ENCODE measurements around the gene GNAL.

The GNAL gene

DNA sequence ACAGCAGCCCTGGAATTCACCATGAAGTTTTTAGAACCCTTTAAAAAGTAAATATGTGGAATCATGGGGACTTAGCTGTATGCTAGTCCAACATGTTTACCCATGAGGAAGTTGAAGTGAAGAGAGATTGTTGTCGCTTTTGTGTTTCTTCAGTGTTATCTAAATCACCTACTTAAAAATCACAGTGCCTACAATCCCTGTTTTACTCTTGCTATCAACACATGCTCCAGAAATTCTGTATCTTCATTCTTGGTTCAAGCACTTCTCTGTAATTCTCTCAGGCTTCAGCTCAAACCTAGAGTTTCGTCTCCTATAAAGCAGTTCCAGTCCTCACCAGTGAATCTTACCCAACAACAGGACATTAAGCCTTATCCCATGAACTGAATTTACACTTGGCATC is 131.6 kb downstream of the GNAL start:
- H3K9ac ChIP-seq: no peak overlapping the region
- H4K20me1 ChIP-seq (ENCODE audit: insufficient read depth): no peaks in the 10 kb centered on the region
- H3K27ac ChIP-seq: no peak overlapping the region
- H3K4me3 ChIP-seq (IDR thresholded peaks at IDR 0.05; ENCODE audit: insufficient read depth, low read depth, low read length): no peak overlapping the region
- no peak overlapping the region for H2AFZ ChIP-seq (ENCODE audit: low read depth)
- no peaks in the 10 kb centered on the region for H3K27me3 ChIP-seq (ENCODE audit: insufficient read depth, low read depth)
- no peak overlapping the region for H3K4me2 ChIP-seq
- no peaks in the 10 kb centered on the region for H3K4me1 ChIP-seq (ENCODE audit: low read depth, poor library complexity, severe bottlenecking)
- no peaks in the 10 kb centered on the region for H3K36me3 ChIP-seq (ENCODE audit: insufficient read depth)
- TF ChIP-seq CTCF (conservative IDR thresholded peaks at IDR 0.05; ENCODE audit: low read depth, low read length): no peak
- H3K79me2 ChIP-seq (ENCODE audit: insufficient read depth, low read depth): no peaks in the 10 kb centered on the region

DNA sequence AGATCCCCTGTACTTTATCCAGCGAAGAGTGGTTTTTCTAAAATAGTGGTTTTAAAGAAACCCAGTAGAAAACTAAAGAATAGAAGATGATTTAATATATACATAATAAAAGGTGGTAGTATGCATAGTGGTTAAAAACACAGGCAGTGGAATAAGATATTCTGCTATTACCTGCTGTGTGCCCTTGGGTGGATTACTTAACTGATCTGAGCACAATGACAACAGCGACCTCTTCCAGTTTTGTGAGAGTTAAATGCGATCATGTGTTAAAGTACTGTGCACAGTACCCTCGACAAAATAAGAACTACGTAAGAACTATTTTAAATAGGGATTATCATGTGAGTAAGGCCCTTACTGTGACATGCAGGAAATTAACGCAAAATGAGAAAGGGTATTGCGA is 132.1 kb downstream of the GNAL start:
- no peak overlapping the region for H3K4me3 ChIP-seq (IDR thresholded peaks at IDR 0.05; ENCODE audit: insufficient read depth, low read depth, low read length)
- no peak for TF ChIP-seq CTCF (conservative IDR thresholded peaks at IDR 0.05; ENCODE audit: low read depth, low read length)
- H3K36me3 ChIP-seq (ENCODE audit: insufficient read depth): no peaks in the 10 kb centered on the region
- no peaks in the 10 kb centered on the region for H3K27me3 ChIP-seq (ENCODE audit: insufficient read depth, low read depth)
- no peak overlapping the region for H2AFZ ChIP-seq (ENCODE audit: low read depth)
- H3K4me1 ChIP-seq (ENCODE audit: low read depth, poor library complexity, severe bottlenecking): no peaks in the 10 kb centered on the region
- no peaks in the 10 kb centered on the region for H4K20me1 ChIP-seq (ENCODE audit: insufficient read depth)
- H3K27ac ChIP-seq: no peak overlapping the region
- no peak overlapping the region for H3K4me2 ChIP-seq
- H3K79me2 ChIP-seq (ENCODE audit: insufficient read depth, low read depth): no peaks in the 10 kb centered on the region
- H3K9ac ChIP-seq: no peak overlapping the region

- TF ChIP-seq CTCF (conservative IDR thresholded peaks at IDR 0.05; ENCODE audit: low read depth, low read length): no peak
- H3K4me2 ChIP-seq: no peak overlapping the region
- H3K27me3 ChIP-seq (ENCODE audit: insufficient read depth, low read depth): no peaks in the 10 kb centered on the region
- H2AFZ ChIP-seq (ENCODE audit: low read depth): no peak overlapping the region
- H4K20me1 ChIP-seq (ENCODE audit: insufficient read depth): no peaks in the 10 kb centered on the region
- H3K4me3 ChIP-seq (IDR thresholded peaks at IDR 0.05; ENCODE audit: insufficient read depth, low read depth, low read length): no peak overlapping the region
- H3K9ac ChIP-seq: no peak overlapping the region
- H3K79me2 ChIP-seq (ENCODE audit: insufficient read depth, low read depth): no peaks in the 10 kb centered on the region
- no peaks in the 10 kb centered on the region for H3K36me3 ChIP-seq (ENCODE audit: insufficient read depth)
- H3K27ac ChIP-seq: no peak overlapping the region
- no peaks in the 10 kb centered on the region for H3K4me1 ChIP-seq (ENCODE audit: low read depth, poor library complexity, severe bottlenecking)
Observed at GRCh38 chr18:11821643-11822237, 132.7 kb downstream of the GNAL start.

- no peak overlapping the region for H2AFZ ChIP-seq (ENCODE audit: low read depth)
- no peak for TF ChIP-seq CTCF (conservative IDR thresholded peaks at IDR 0.05; ENCODE audit: low read depth, low read length)
- H3K9ac ChIP-seq: no peak overlapping the region
- no peaks in the 10 kb centered on the region for H4K20me1 ChIP-seq (ENCODE audit: insufficient read depth)
- no peak overlapping the region for H3K27ac ChIP-seq
- no peaks in the 10 kb centered on the region for H3K4me1 ChIP-seq (ENCODE audit: low read depth, poor library complexity, severe bottlenecking)
- no peaks in the 10 kb centered on the region for H3K27me3 ChIP-seq (ENCODE audit: insufficient read depth, low read depth)
- no peak overlapping the region for H3K4me2 ChIP-seq
- H3K4me3 ChIP-seq (IDR thresholded peaks at IDR 0.05; ENCODE audit: insufficient read depth, low read depth, low read length): no peak overlapping the region
- no peaks in the 10 kb centered on the region for H3K79me2 ChIP-seq (ENCODE audit: insufficient read depth, low read depth)
- no peaks in the 10 kb centered on the region for H3K36me3 ChIP-seq (ENCODE audit: insufficient read depth)
Observed at GRCh38 chr18:11823545-11823944, 134.5 kb downstream of the GNAL start.
